SIG-M5 (cell line): ENCODE measurements around the gene SP1.
"Not testable (repeated sequence)": the region's sequence is repeated elsewhere in the genome, so short reads cannot be mapped to it uniquely, and the experiment has no call there.

ENCODE experiments used
- DNase-seq: peaks from one replicate; lab custom pipeline; 2025; lab: John Stamatoyannopoulos, UW

The SP1 gene

DNA sequence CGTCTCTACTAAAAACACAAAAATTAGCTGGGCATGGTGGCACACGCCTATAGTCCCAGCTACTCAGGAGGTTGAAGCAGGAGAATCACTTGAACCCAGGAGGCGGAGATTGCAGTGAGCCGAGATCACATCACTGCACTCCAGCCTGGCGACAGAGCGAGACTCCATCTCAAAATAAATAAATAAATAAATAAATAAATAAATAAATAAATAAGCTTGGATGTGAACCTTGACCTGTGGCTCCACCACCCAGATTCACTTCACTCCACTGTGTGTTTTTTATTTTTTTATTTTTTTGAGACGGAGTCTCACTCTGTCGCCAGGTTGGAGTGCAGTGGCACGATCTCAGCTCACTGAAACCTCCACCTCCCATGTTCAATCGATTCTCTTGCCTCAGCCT, 18.3 kb upstream of the SP1 start:
- DNase-seq, result not testable (repeated sequence)

DNA sequence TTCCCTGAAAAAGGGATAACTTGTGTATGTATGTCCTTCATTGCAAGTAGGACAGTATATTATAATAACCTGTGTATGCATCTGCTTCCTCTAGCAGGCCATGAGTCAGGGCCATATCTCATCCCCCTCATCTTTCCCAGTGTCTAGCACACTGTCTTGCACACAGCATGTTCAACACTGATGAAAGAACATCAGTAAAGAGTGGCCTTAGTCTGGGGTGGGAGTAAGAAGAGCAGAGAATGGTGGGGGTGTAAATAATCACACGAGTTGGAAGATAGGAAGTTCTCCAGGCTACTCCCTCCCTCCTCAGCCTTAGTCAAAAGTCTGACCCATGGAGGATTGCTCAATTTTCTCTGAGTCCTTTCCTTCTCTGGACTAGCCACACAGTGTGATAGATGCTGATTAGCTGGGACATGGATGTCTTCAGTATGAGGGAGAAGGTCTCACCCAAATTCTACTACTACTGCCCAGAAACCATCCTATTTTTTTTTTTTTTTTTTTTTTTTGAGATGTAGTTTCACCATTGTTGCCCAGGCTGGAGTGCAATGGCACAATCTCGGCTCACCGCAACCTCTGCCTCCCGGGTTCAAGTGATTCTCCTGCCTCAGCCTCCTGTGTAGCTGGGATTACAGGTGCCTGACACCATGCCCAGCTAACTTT, 14.6 kb upstream of the SP1 start:
- DNase-seq, result no peak

DNA sequence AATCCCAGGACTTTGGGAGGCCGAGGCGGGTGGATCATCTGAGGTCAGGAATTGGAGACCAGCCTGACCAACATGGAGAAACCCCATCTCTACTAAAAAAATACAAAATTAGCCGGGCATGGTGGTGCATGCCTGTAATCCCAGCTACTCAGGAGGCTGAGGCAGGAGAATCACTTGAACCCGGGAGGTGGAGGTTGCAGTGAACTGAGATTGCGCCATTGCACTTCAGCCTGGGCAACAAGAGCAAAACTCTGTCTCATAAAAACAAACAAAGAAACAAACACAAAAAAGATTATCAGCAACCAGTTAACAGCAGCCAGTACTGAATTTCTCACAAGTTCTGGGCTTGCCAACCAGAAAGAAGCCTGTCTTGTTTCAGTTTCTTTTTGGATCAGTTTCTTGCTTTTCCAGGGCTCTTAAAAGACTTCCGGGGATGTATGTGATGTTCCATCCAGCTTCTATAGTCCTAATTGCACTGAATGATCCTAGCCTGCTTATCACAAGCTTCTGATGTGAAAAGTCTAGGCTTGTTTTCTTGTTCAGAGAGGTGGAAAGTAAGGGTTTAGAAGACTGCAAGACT, 6.3 kb upstream of the SP1 start:
- DNase-seq, result not testable (repeated sequence)

DNA sequence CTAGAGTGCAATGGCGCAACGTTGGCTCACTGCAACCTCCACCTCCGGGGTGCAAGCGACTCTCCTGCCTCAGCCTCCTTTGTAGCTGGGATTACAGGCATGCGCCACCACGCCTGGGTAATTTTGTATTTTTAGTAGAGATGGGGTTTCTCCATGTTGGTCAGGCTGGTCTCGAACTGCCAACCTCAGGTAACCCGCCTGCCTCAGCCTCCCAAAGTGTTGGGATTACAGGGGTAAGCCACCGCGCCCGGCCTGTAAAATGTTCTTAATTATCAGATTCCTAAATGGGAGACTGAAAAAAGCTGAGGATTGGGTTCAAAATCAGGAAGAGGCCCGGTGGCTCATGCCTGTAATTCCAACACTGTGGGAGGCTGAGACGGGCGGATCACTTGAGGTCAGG, 5.7 kb upstream of the SP1 start:
- DNase-seq, result not testable (repeated sequence)

DNA sequence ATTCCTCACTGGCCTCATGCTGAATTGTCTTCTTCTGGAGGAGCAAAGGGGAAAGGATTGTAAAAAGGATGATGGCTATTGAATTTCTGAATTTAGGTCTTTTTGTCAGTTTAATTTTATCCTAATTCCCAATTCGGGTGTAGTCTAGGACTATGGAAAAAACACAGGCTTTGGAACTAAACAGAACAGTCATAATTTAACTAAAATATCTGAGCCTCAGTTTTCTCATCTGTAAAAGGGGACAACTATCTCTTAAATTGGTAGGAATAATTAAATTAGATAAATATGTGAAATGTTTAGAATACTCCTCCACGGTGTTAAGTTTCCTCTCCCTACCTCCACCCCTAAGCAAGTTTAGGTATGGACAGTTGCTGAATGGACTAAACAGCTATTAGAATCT, 3.2 kb upstream of the SP1 start:
- no peak for DNase-seq

DNA sequence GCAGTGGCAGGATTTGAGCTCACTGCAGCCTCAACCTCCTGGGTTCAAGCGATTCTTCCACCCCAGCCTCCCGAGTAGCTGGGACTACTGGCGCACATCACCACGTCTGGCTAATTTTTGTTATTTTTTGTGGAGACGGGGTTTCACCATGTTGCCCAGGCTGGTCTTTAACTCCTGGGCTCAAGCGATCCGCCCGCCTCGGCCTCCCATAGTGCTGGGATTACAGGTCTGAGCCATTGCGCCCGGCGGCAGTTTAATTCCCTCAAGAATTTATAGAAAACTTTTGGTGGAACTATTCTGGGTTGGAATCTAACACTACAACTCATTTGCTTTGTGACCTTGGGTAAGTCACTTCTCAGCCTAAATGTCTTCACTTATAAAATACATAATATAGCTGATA, 1.8 kb upstream of the SP1 start:
- DNase-seq, result no peak

DNA sequence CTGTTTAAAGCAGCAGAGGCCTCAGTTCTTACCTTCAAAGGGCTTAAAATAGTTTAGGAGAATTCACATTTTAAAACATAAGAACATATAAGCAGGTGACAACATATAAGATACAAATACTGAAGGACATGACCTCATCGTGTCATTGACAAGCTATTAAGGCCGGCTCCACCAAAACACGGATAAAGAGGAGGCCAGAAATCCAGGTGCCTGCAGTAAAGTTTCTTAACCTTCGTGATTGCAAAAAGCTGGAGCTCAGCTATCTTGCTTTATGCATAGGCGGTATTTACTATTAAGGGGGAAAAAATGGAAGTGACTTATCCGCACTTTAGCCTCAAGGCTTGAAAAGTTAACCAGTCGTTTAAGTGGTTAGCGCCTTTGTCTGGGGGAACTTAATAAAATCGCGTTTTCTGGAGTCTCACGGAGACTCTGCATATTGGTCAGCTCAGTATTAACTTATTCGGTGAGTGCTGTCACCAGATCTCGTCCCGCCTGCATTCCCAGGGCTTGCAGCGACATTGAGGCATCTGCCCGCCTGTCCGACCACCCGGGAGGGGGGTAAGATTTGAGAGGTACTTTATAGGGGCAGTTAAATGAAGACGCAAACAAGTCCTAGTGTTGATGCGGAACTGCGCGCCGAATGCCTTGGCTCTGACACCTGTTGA, 1.1 kb upstream of the SP1 start:
- DNase-seq, result no peak

DNA sequence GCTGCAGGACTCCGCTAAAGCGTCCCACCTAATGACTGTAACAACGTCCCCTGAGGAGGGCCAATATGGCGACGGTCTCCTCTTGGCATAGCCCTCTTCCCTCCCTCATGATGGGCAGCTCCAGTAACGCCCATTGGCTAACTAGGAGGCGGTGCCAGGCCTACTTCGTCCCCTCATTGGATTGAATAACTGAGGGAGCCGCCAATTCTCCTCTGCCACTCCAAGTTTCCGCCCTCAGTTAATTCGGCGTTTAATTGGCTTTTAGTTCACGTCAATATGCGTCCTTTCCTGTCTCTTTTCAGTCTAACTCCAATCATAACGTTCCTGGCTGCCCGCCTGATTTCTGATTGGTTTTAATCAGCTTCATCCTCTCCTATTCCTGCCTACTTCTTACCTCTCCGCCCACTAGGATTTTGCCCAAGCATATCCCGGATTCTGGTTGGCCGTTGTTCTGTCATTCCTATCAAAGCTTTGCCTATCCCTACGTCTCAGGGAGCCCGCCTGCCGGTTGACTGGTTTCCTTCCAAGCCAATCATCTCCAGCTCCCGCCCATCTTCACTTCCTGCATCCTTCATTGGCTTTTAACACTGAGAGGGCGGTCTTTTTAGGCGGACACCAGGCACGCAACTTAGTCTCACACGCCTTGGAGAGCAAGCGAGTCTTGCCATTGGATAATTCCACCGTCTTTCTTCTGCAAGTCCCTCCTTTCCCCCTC, 430 bp upstream of the SP1 start:
- peak; percentile 100 for DNase-seq

DNA sequence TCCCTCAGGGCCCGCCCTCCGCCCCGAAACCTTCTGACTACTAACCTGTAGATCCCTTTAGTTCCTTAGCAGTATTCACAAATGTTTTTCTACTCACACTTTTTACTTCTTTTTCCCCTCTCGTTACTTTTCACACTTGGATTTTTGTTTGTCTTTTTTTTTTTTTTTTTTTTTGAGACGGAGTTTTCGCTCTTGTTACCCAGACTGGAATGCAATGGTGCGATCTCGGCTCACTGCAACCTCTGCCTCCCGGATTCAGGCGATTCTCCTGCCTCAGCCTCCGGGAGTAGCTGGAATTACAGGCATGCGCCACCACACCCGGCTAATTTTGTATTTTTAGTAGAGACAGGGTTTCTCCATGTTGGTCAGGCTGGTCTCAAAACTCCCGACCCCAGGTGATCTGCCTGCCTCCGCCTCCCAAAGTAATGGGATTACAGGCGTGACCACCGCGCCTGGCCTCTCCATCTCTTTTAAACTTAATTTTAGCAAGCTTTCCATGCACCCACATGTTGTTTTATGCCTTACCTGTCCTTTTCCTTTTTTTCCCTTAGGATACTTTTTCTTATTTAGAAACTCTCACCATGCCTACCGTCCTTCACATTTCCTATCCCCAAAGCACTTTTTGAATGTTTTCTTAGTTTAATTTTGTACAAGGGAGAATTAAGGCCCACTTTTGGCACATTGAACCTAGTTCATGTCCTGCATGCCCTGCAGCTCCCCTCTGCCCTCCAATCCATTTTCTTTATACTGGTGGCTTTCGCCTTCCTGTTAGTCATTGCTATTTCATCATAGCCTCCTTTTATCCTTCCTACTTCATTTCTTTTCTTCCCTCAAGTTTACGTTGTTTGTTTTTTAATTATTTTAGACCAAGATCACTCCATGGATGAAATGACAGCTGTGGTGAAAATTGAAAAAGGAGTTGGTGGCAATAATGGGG, 1.1 kb downstream of the SP1 start:
- peak; percentile 45 for DNase-seq

DNA sequence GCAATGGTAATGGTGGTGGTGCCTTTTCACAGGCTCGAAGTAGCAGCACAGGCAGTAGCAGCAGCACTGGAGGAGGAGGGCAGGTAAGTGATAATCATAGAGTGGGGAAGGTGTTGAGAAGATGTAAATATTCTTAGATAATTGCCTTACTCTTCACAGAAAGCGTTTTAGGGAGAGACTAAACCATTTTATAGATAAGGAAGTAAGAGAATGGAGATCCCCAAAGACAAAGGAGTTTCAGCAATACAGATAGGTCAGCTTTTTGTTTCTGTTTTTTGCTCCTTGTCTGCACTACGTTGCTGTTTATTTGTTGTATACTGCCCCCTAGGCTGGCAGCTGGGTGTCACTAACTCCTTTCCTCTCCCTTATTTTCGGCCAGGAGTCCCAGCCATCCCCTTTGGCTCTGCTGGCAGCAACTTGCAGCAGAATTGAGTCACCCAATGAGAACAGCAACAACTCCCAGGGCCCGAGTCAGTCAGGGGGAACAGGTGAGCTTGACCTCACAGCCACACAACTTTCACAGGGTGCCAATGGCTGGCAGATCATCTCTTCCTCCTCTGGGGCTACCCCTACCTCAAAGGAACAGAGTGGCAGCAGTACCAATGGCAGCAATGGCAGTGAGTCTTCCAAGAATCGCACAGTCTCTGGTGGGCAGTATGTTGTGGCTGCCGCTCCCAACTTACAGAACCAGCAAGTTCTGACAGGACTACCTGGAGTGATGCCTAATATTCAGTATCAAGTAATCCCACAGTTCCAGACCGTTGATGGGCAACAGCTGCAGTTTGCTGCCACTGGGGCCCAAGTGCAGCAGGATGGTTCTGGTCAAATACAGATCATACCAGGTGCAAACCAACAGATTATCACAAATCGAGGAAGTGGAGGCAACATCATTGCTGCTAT, 2.0 kb downstream of the SP1 start:
- no peak for DNase-seq

DNA sequence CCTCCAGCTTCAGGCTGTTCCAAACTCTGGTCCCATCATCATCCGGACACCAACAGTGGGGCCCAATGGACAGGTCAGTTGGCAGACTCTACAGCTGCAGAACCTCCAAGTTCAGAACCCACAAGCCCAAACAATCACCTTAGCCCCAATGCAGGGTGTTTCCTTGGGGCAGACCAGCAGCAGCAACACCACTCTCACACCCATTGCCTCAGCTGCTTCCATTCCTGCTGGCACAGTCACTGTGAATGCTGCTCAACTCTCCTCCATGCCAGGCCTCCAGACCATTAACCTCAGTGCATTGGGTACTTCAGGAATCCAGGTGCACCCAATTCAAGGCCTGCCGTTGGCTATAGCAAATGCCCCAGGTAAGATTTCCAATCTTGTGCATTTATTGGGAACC, 3.3 kb downstream of the SP1 start:
- no peak for DNase-seq

DNA sequence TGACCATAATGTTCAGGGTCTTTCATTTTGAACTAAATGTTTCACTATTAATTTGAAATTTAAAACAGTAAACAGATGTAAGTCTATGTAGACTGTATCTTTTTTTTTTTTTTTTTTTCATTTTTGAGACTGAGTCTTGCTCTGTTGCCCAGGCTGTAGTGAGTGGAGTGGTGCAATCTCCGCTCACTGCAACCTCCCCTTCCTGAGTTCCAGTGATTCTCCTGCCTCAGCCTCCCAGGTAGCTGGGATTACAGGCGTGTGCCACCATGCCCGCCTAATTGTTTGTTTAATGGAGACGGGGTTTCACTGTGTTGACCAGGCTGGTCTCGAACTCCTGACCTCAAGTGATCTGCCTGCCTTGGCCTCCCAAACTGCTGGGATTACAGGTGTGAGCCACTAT, 6.4 kb downstream of the SP1 start:
- not testable (repeated sequence) for DNase-seq

DNA sequence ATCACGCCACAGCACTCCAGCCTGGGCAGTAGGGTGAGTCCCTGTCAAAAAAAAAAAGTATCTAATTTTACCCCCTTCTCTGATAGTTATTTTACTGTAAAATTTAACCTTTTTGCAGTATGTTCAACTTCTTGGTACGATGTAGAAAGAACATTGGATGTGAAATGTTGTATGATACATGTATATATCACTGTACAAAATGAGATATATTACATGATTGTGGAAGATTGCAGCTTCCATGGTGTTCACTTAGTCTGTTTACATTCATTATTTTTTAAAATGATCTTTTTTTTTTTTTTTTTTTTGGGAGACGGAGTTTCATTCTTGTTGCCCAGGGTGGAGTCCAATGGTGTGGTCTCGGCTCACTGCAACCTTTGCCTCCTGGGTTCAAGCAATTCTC, 9.0 kb downstream of the SP1 start:
- DNase-seq, result no peak

DNA sequence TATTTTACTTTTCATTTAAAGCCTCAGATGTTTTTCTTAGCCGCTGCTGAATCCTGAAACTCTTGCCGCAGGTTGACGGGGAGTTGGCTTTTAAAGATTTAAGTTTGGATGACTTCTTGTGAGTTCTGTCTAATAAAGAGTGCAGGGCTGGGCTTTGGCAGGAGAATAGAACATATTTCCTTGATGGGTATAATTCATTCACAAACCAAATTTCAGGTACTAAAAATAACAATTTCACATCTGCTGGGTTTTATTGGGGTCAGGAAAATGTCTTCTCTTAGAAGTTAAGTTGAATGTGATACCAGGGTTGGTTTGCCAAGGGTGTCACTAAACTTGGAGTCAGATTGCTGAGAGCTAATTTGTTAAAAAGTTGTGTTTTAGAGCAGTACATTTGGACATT, 9.7 kb downstream of the SP1 start:
- DNase-seq, result no peak

DNA sequence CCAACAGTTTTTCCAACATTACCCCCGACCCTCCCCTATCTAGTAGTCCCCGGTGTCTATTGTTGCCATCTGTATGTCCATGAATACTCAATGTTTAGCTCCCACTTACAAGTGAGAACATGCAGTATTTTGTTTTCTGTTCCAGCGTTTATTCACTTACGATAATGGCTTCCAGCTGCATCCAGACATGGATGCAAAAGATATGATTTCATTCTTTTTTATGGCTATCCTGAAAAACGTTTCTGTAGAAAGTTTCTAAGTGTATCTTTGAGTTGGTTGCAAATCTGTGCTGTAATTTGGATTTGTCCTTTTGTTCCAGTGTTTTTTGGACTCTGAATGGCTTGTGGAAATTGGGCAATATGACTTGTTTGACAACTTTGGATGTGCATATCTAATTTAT, 11.7 kb downstream of the SP1 start:
- no peak for DNase-seq

DNA sequence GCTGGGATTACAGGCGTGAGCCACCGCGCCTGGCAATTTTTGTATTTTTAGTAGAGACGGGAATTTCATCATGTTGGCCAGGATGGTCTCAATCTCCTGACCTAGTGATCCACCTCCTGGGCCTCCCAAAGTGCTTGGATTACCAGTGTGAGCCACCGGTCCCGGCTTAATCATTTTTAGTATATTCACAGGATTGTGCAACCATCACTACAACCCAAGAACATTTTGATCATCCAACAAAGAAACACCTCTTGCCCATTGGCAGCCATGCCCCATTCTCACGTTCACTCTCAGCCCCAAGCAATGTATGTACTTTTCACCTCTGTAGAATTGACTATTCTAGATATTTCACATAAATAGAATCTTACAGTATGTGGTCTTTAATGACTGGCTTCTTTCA, 19.9 kb downstream of the SP1 start:
- no peak for DNase-seq

DNA sequence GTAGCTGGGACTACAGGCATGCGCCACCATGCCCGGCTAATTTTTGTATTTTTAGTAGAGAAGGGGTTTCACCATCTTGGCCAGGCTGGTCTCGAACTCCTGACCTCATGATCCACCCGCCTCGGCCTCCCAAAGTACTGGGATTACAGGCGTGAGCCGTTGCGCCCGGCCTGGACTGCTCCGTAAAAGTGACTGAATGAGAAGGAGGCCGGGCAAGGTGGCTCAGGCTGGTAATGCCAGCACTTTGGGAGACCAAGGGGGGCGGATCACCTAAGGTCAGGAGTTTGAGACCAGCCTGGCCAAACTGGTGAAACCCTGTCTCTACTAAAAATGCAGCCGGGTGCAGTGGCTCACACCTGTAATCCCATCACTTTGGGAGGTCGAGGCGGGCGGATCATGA, 22.4 kb downstream of the SP1 start:
- not testable (repeated sequence) for DNase-seq

DNA sequence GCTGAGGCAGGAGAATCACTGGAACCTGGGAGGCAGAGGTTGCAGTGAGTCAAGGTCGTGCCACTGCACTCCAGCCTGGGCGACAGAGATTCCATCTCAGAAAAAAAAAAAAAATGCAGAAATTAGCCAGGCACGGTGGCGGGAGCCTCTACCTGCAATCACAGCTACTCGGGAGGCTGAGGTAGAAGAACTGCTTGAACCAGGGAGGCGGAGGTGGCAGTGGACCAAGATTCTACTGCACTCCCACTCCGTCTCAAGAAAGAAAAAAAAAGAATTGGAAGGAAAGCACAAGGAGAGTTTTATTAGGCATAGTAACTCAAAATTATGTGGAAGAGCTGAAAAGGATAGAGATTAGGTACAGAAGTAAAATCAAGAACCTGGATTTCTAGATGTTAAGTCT, 22.9 kb downstream of the SP1 start:
- DNase-seq, result no peak

DNA sequence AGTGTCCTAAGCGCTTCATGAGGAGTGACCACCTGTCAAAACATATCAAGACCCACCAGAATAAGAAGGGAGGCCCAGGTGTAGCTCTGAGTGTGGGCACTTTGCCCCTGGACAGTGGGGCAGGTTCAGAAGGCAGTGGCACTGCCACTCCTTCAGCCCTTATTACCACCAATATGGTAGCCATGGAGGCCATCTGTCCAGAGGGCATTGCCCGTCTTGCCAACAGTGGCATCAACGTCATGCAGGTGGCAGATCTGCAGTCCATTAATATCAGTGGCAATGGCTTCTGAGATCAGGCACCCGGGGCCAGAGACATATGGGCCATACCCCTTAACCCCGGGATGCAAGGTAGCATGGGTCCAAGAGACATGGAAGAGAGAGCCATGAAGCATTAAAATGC, 31.0 kb downstream of the SP1 start:
- no peak for DNase-seq

DNA sequence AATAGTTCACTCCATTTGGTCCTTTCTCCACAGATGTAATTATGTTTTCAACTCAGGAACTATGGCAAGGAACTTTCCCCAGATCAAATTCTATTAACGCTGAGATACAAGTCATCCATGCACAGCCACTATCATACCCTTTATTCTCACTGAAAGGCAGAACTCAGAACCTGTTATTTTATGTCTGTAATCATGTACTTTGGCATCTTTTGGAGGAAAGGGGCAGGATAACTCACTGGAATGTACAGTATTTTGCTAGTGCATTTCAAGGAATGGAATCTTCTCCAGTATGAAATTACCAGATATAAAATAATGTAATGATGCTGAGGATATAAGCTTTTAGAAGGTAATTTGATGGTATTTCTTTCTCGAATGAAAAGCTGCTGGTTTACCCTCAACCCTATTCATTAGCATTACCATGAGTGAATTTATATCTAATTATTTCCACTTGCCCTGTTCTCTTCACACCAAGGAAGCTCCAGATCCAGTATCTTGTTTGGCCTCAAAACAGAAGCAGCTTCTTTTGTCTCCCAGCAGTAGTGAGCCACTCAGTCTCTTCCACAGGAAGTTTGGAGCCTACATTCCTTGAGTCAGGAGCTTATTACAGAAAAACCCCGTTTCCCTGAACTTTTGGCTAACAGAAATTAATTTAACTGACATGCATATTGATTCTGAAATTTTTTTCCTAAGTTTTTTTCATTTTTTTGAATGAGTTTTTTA, 33.7 kb downstream of the SP1 start:
- no peak for DNase-seq
